ENCODE data around the gene PTPN6. TPM values are rescaled to one million over a fixed set of nuclear protein-coding genes. Genes with fewer than 3 reads are reported as not detected.

PTPN6 gene
- total and polyA plus RNA-seq, 9 of the 15 experiments (the other 6 are each of a cell fraction or from before 2014, with no cell fraction given) = 1.5 to 5.1 (median 3.9) TPM

- TF ChIP-seq MAX (CRISPR knock-in tag; IDR thresholded peaks at IDR 0.05) = peak; percentile 65
- no peak for TF ChIP-seq HOXB6 (CRISPR knock-in tag; IDR thresholded peaks at IDR 0.05; ENCODE audit: borderline replicate concordance)
- no peak for TF ChIP-seq FOXK2 (conservative IDR thresholded peaks at IDR 0.05 in 1 of 2, IDR thresholded peaks at IDR 0.05 in 1 of 2; ENCODE audit: low read depth in 2 of 2)
- no peak for TF ChIP-seq SREBF1 (IDR thresholded peaks at IDR 0.05; ENCODE audit: borderline replicate concordance, low read depth, low read length)
- TF ChIP-seq TOE1 (IDR thresholded peaks at IDR 0.05; ENCODE audit: borderline replicate concordance) = no peak
- TF ChIP-seq TOE1 (CRISPR knock-in tag; IDR thresholded peaks at IDR 0.05; ENCODE audit: borderline replicate concordance, low read depth) = no peak
- no peak for TF ChIP-seq ZNF263 (CRISPR knock-in tag; IDR thresholded peaks at IDR 0.05; ENCODE audit: borderline replicate concordance)
- 0 out of 2 replicates have a peak, but pooled peaks have one; percentile 26 for TF ChIP-seq HNRNPL (IDR thresholded peaks at IDR 0.05; ENCODE audit: low read depth, low read length)
- peak in 1 of 3 experiments; percentile 72 for TF ChIP-seq YY1 (IDR thresholded peaks at IDR 0.05; ENCODE audit: borderline replicate concordance in 1 of 3, control insufficient read depth in 1 of 3, extremely low read depth in 1 of 3, insufficient read depth in 3 of 3, insufficient read length in 1 of 3, insufficient replicate concordance in 2 of 3, low read depth in 1 of 3, low read length in 2 of 3)
- TF ChIP-seq EP400 (IDR thresholded peaks at IDR 0.05) = peak; percentile 79; the same call in 1 of the 2 replicates
- no peak for TF ChIP-seq ZNF384 (IDR thresholded peaks at IDR 0.05; ENCODE audit: low read depth, low read length)
- no peak for TF ChIP-seq ARID2 (IDR thresholded peaks at IDR 0.05)
- TF ChIP-seq NR3C1 (CRISPR knock-in tag; IDR thresholded peaks at IDR 0.05) = no peak
- TF ChIP-seq CHCHD3 (CRISPR knock-in tag; IDR thresholded peaks at IDR 0.05) = no peak
- TF ChIP-seq HBP1 (CRISPR knock-in tag; IDR thresholded peaks at IDR 0.05) = no peak
- no peak for TF ChIP-seq ZNF75A (CRISPR knock-in tag; IDR thresholded peaks at IDR 0.05)
- TF ChIP-seq HNRNPK (IDR thresholded peaks at IDR 0.05; ENCODE audit: low read depth, low read length, poor library complexity, severe bottlenecking) = no peak
- 0 out of 2 replicates have a peak, but pooled peaks have one; percentile 10 for TF ChIP-seq PML (IDR thresholded peaks at IDR 0.05; ENCODE audit: low read length)
- no peak for TF ChIP-seq PHB (CRISPR knock-in tag; IDR thresholded peaks at IDR 0.05)
- no peak for TF ChIP-seq ESRRA (IDR thresholded peaks at IDR 0.05; ENCODE audit: borderline replicate concordance, low read depth)
- TF ChIP-seq NFRKB (IDR thresholded peaks at IDR 0.05; ENCODE audit: low read depth) = 0 out of 2 replicates have a peak, but pooled peaks have one; percentile 66
- no peak for TF ChIP-seq AFF1 (IDR thresholded peaks at IDR 0.05; ENCODE audit: low read depth in 1 of 2, partially characterized antibody in 2 of 2)
- TF ChIP-seq SNIP1 (IDR thresholded peaks at IDR 0.05; ENCODE audit: low read depth) = no peak
- TF ChIP-seq ZNF24 (IDR thresholded peaks at IDR 0.05) = no peak
- no peak for TF ChIP-seq ZNF695 (CRISPR knock-in tag; IDR thresholded peaks at IDR 0.05)
Observed at GRCh38 chr12:6961278-6961694, 10.1 kb downstream of the PTPN6 start (continued).

Data from K562 (cell line).